Activated gamma-delta T cell treated with anti-CD3 and anti-CD28 coated beads, Interleukin-2, amount 50 U/mL, for 16 hours (primary cell): ENCODE results near the gene RAB6D.
"Not testable (repeated sequence)": the region's sequence is repeated elsewhere in the genome, so short reads cannot be mapped to it uniquely, and the experiment has no call there.

Experiments
- DNase-seq: peaks from one replicate; pipeline ENCODE4 v3.0.0-alpha.2; 2020; ENCODE audit warnings: low read depth

The RAB6D gene

DNA sequence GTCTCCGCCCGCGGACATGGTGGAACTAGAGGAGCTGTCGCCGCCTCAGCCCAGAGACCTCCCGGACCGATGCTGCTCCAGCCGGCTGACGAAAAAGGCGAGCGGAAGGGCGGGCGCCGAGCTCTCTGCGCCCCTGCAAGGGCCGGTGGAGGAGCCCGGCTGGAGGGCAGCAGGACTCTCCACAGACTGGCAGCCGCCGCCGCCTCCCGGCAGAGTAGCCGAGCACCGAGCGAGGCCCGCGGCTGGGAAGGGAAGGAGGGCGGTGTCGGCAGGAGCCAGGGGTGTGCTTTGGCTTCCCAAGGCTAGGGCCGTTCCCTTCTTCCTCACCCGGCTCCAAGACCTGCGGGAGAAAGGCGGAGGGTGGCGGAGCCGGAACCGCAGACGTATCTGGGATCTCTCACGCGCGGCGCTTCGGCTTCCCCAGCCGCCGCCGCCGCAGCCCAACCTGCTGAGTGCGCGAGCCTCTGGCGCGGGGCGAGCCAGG, at the start of gene RAB6D:
Gene RAB6D (minus strand): TSS at position 466 of the 484 bp plus-strand sequence. CDS start 448 bp downstream, at position 18.
- not testable (repeated sequence) for DNase-seq

DNA sequence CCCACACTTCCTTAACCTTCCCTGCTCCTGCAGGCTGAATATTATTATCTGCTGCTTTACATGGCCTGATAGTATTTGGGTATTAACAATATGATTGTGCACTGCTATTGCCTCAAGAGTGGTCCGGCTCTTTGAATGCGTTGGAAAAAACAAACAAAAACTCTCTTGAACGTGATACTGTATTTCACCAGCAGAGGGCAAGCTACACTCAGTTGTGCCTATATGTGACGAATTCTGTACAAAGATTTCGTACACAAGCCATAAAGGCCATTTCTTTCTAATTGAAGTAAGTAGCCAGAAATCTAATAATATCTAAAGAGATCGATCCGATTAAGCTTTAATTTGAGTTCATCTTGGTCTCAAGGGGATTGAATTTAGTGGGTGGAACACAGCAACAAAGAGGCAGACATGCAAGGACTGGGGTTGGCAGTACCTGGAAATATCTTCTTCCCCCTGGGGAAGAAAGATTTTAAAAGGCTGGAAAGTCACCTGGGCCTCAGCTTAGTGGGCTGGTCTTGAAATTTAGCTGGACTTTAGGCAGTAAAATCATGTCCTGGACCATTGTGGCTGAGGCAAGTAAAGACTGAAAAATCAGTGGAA, 49.3 kb upstream of the RAB6D start:
- no peak for DNase-seq

DNA sequence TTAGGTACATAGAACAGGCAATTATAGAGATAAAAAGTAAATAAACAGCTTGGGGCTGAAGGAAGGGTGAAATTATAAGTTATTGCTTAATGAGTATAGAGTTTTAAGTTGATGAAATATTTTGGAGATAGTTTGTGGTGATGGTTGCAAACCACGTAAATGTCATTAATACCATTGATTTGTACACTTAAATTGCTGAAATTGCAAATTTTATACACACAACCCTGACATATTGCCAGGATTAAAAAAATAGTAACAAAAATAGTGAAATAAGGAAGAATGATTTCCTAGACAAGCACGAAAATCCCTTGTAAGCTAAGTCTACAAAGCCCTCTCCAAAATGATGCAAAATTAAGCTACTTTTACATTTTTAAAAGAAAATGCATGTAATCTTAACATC, 46.2 kb upstream of the RAB6D start:
- DNase-seq, result no peak

DNA sequence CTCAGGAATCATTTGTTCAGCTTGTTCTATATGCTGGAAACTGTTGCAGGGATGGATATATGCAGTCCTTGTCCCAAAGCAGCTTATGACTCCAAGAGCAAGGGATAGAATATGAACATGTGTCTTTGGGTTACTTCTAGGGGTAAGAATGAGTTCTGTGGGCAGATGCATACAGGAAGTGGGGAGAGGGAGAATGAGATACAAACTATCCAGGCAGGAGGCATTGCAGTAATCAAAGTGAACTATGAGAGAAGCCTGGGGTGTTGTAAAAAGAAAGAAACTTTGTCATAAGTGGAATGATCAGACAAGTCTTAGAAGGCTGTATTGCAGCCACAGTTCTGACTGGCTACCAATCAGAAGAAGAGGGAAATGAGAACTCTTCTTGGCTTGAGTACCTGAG, 44.8 kb upstream of the RAB6D start:
- DNase-seq, result no peak

DNA sequence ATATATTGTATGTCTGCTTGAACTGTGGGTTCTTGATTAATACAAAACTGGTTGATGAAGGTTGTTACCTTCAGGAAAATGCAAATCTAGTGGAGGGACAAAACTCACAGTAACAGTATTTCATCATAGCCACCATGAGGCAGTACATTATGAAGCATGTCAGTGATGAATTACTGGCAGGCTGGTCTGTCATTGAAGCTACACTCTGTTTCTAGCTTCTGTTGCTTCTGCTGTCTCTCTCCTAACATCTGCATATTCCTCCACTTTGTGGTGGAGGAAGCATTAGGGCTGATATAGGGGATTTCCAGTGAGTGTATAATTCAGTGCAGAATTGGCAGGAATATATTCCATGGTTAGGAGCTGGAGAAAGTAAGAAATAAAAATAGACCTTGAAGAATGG, 44.2 kb upstream of the RAB6D start:
- DNase-seq, result no peak

DNA sequence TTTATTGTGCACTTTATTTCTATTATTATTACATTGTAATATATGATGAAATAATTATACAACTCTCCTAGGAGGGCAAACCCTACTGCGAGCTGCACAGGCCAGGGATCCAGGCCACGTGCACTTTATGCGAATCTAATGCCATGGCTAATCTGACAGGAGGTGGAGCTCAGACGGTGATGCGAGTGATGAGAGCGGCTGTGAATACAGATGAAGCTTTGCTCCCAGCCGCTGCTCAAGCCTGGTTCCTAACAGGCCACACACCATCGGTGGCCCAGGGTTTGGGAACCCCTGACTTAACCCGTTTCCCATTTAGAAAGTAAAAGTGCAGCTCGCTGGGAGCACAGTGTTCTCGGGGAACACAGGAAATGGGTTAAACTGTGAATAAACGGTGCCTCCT, 40.8 kb upstream of the RAB6D start:
- no peak for DNase-seq

DNA sequence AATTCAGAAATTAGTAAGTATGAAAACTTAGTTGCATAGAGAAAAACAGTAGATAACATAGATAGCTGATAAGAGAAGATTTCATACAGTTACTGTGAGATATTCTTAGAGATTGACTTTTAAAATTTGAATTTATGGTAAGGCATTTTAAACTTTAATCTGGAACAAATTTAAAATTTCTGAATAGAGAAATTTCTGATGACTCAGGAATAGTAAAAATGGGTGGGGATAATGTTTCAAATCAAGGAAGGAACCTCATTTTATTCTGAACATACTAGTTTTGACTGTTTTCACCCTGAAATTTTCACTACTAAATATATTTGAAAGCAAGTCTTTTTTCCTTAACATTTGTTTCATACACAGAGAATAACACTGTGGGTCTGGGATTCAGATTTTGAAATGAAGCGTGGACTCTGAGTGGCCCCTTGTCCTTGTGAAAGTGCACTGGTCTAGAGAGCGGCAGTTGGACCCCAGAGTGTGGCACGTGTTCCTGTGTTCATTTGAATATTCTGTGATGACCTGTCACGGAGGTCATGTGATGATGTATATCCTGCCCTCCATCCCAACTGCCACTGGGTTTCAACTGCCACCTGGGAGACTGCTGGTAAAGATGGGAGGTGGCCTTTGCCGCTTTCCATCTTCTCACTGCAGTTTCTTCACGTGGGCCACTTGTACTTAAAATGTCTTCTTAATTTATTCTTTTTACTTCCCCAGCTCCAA, 38.5 kb upstream of the RAB6D start:
- no peak for DNase-seq

DNA sequence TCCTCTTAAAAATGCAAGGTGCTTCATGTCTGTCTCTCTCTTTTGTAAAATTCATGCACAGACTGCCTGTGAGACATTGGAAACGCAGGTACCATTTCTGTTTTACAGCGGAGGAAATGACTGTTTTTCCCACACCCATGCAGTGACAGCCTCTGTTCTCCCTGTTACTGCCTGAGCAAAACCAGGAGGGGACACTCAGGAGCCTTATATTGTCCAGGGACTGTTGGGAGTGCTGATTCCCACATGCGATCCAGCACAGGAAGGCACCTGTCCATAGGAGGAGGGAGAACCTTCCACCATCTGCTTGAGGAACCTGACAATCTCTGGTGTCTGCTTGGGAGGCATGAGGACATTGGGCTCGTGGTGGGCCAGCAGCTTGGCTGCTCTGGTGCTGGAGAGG, 36.9 kb upstream of the RAB6D start:
- DNase-seq, result no peak

DNA sequence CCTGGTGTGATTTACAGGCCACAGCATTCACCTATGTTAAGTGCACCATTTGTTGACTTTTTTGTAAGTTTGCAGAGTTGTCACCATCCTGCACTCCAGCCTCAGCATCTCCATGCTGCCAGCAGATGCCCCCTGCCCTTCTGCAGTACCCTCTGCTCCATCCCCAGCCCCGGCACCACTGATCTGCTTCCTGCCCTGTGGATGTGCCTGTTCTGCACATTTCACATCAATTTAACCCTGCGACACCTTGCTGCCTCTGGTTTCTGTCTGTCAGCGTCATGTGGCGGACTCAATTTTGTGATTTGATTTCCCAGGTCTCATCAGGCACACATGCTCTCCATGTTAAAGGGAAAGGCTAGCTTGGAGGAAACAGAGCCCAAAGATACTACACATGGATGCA, 36.5 kb upstream of the RAB6D start:
- DNase-seq, result not testable (repeated sequence)

DNA sequence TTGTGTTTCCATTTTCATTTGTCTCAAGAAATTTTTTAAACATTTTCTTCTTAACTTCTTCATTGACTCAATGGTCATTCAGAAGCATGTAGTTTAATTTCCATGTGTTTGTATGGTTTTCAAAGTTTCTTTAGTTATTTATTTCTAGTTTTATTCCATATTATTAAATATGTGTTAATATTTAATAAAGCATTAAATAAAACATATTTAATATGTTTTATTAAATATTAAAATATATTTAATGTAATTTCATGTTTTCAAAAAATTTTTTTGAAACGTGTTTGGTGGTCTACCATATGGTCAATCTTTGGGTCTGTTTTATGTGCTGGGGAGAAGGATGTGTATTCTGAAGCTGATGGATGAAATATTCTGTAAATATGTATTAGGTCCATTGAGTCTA, 32.2 kb upstream of the RAB6D start:
- not testable (repeated sequence) for DNase-seq

DNA sequence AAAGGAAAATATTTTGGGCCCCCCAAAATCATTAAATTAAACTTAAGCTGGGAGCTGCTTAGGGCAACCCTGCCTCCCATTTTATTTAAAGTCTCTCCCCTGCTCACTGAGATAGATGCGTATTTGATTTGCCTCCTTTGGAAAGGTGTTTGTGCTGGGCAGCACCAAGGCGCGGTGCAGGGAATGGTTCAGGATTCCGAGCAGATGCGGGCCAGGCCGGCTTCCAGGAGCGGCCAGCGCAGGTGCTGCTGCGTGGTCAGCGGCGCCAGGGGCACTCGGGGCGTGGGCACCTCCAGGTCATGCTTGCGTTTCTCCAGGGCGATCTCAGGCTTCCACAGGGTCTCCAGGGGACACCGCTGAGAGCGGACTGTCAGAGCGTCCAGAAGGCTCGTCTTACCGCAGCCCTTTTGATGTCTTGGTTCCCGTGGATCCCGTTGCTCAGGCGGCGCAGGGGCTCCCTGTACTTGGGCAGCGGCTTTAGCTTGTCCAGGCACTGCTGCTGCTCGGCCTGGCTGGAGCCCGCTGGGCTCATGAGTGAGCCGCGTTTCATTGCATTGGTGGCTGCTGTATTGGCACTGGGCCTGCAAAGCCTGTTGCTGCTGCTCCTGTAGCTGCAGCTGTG, 31.2 kb upstream of the RAB6D start:
- not testable (repeated sequence) for DNase-seq

DNA sequence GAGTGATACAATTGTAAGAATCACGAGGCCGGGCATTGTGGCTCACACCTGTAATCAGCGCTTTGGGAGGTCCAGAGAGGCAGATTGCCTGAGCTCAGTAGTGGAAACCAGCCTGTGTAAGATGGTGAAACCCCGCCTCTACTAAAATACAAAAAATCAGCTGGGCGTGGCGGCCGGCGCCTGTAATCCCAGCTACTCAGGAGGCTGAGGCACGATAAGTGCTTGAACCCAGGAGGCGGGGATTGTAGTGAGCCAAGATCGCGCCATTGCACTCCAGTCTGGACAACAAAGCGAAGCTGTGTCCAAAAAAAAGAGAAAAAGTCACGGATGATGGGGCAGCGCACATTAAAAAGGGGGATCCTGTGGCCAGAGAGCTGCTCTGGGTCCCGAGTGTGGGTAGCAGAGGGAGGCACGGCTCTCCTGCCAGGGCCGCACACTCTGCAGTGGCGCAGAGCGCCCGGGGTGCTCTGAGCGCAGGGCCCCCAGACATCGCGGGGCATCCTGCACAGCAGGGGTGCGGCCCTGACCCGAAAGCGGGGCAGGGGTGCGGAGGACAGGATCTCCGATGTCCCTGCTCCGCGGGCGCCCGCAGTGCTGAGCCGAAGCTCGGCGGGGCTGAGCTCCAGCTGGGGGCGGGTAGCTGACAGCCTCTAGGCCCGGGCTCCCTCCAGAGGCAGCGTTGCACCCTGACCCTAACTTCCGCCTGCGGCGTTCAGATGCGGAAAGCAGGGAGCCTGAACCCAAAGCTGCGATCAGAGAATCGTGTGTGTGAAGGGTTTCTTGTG, 30.4 kb upstream of the RAB6D start:
- no peak for DNase-seq

DNA sequence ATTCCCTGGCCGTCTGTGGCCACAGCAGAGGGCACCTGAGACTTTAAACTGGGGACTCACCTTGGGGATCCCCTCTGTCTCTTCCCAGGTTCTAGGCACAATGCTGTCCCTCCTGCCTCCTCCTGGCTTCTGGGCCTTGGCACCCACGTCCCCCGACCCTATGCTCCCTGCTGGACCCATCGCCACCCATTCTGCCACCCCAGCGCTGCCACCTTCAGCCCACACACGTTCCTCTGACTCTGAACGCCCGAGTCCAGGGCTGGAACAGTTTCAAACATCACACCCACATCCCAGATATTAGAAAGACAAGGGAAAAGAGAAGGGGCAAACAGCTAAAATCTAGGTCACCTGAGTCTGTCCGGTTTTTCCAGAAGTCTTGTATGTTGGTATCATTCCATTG, 28.0 kb upstream of the RAB6D start:
- DNase-seq, result not testable (repeated sequence)

DNA sequence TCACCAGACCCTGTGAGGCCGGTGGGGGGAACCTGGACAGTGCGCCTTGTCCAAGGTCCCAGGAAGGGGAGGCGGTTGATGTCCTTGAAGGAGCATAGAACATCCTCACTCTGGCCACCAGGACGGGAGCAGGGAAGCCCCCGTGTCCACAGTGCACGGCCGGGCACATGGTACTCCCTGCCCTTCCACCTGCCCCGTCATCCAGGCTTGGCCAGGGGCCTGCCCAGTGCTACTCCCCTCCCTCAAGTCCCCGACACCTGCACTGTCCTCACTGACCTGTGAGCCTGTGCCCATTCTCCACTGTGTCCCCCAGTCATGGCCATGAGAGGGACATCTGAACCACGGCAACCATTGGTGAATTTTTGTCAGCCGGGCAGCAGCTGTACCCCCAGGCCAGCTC, 27.5 kb upstream of the RAB6D start:
- DNase-seq, result not testable (repeated sequence)

DNA sequence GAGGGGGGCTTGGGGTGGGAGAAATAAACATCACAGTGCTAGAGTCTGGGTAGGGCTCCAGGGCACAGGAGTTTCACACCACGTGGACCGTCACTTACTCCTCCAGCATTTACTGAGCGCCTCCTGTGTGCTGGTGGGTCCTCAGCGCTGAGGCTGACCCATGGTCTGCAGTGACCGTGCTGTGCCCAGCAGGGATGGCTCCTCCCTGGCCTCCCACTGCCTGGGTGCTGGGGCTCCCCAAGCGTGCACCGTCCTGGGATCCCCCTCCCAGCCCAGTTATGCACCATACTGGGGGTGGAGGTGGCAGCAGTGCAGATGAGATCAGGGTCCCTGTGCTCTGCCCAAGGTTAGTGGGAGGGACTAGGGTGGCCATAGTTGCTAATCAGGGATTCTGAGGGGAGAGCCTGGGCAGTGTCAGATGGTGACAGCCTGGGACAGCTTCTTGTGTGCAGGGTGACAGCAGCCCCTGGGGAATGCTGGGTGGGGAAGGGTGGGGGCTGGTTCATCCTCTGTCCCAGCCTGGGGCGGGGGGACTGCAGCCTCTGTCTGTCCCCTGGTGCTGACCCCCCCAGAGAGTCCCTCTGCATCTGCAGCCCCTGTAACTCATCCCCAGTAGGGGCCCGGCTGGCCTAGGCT, 26.6 kb upstream of the RAB6D start:
- DNase-seq, result not testable (repeated sequence)

DNA sequence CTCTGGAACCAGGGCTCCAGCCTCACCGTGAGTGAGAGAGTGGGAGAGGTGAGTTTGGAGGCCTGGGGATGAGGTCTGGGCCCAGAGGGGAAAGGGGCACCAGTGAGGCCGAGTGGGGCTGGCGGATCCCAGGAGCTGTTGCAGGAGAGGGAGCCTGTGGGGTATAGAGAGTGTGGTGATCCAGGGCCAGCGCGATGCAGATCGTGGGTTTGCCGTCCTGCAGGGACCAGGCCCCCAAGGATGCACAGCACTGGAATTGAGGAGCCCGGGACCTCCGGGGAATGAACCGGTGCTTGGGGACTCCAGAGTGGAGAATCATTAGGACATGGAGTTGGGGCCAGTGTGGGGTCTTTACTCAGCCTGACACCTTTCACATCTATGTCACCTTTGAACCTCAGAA, 25.7 kb upstream of the RAB6D start:
- DNase-seq, result no peak

DNA sequence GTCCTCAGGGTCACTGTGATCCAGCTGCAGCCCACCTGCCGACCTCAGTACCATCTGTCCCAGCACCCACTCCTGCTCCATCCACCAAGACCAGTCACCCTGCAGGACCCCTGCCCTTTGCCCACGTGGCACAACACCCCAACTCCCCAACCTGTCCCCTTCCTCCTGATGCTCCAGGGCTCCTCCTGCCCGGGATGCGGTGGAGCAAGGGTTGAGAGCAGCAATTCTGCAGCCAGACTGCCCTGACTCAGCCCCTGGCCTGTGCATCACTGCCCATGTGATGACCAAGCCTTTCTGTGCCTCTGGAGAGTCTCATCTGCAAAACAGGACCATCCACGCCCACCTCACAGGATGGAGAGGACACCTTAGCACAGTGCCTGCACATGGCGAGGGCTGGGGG, 24.9 kb upstream of the RAB6D start:
- not testable (repeated sequence) for DNase-seq

DNA sequence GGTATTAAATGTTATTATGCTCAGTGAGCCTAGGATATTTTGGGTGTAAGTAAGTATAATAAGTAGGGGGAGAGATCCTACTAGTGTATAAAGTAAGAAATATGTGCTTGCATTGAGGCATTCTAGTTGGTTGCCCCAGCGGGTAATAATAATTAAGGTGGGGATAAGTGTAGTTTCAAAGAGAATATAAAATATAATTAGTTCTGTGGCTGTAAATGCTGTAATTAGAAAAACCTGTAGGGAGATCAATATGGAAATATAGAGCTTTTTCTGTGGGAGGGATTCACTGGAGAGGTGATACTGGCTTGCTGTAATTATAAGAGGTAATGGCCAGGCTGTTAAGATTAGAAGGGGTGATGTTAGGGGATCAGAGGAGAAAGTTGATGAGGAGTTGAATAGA, 9.1 kb upstream of the RAB6D start:
- not testable (repeated sequence) for DNase-seq

DNA sequence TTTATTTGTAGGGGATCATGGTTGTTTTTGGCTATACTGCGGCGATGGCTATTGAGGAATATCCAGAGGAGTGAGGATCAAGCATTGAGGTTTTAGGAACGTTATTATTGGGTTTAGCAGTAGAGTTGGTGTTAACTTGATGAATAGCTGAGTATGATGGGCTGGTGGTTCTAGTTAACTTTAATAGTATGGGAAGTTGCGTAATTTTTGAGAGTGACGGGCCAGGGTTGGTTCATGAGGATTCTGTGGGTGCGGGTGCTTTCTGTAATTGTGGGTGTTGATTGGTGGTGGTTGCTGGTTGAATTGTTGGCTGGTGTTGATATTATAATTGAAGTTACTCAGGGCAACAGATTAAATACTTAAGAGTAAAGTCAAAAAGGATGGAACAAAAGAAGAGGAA, 6.0 kb upstream of the RAB6D start:
- DNase-seq, result no peak

DNA sequence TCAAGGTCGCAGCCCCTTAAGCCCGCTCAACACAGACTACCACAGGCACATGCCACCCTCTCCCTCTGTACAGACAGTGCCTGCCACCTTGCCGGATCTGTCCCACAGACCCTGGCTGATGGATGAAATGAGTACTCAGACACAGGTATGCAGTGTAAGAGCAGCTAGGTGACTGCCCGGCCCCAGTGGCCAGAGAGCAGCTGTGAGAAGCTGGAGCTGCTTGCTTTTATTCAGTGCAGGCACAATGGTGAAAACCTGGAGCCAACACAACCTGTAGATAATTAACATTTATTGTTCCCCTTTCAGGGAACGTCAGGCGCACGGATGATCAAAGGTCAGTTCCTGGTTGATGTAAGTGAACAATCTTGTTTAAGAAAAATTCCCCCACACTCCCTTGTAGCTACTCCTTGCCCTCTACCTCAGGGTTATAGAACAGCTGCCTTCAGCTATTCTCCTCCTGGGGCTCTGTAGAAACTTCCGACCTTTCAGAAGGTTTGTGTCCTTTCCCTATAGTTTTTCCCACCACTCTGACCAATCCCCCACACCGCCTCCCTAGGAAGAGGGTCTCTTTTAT, 4.6 kb upstream of the RAB6D start:
- not testable (repeated sequence) for DNase-seq

DNA sequence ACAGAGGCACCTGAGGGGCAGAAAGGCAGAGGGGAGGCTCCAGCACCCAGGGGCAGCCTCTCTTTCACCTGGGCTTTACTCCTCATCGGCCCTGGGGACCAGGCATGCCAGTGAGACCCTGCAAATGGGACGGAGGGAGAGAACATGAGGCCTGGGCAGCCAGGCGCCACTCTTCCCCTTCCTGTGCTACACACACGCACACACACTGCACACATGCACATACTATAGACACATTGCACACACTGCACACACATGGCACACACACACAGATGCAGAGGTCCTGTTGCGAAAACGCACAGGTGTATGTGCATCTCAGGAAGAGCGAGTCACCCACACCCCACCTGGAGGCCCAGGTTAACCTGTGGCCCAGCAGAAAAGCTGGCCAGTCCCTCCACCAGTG, 3.4 kb upstream of the RAB6D start:
- DNase-seq, result no peak

DNA sequence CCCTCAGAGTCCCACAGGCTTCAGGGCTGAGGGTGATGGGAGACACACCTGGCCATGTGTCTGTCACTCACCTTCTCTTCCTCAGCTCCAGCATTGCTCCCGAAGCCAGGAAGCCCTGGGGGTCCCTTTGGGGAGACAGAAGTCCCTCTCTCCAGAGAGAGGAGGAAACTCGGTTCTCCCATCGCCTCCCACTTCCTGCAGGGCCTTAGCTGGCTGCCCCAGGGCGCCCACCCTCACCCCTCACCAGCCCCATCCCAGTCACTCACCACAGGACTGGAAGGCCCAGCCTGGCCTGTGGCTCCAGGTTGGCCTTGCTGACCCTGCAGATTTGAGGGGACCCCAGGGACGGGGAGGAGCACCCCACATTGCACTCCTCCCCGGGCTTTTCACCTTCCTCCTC, 2.7 kb upstream of the RAB6D start:
- no peak for DNase-seq
